Ureter (tissue), 1 donor: ENCODE measurements around the gene SSR1. TPM values are rescaled to one million over a fixed set of nuclear protein-coding genes. Genes with fewer than 3 reads are reported as not detected.
"Not testable (repeated sequence)": the region's sequence is repeated elsewhere in the genome, so short reads cannot be mapped to it uniquely, and the experiment has no call there.

ENCODE experiments used
- DNase-seq: peaks from one replicate; pipeline ENCODE4 v3.0.0-alpha.2; 2020; ENCODE audit warnings: low spot score
- total RNA-seq: library from RNA; stranded (reverse); gene quantifications from one replicate; pipeline ENCODE4 v1.2.4, GENCODE V29; 2023
- donor health status: DM: yes; HTN: yes; CAD: no.

SSR1 gene
- total RNA-seq, 1 donor from 2014 or later = 116 TPM

GRCh38 chr6:7282097-7282906 is 30.7 kb downstream of the SSR1 start:
- no peak for DNase-seq

GRCh38 chr6:7276199-7276524 is 36.8 kb downstream of the SSR1 start:
- DNase-seq = no peak

GRCh38 chr6:7274525-7274924 is 38.5 kb downstream of the SSR1 start:
- DNase-seq = not testable (repeated sequence)

GRCh38 chr6:7273709-7274108 is 39.3 kb downstream of the SSR1 start:
- no peak for DNase-seq

- no peak for DNase-seq
These were observed 41.8 kb downstream of the SSR1 start for GRCh38 chr6:7271205-7271534.

GRCh38 chr6:7270320-7271204 is 42.4 kb downstream of the SSR1 start:
- no peak for DNase-seq

GRCh38 chr6:7269816-7270215 is 43.2 kb downstream of the SSR1 start:
- no peak for DNase-seq

GRCh38 chr6:7268816-7269555 is 44.0 kb downstream of the SSR1 start:
- no peak for DNase-seq

- DNase-seq = no peak
These were observed 44.6 kb downstream of the SSR1 start for GRCh38 chr6:7268362-7268761.

- peak; percentile 91 for DNase-seq
These were observed 45.4 kb downstream of the SSR1 start for GRCh38 chr6:7267466-7268091.

- DNase-seq = no peak
These were observed 45.9 kb downstream of the SSR1 start for GRCh38 chr6:7267071-7267465.

GRCh38 chr6:7265385-7265726 is 47.6 kb downstream of the SSR1 start:
- DNase-seq = not testable (repeated sequence)

GRCh38 chr6:7264686-7265384 is 48.2 kb downstream of the SSR1 start:
- peak; percentile 17 for DNase-seq

- DNase-seq = peak; percentile 35
These were observed 49.0 kb downstream of the SSR1 start for GRCh38 chr6:7264041-7264440.

GRCh38 chr6:7263519-7263805 is 49.5 kb downstream of the SSR1 start:
- not testable (repeated sequence) for DNase-seq

- DNase-seq = no peak
These were observed 50.1 kb downstream of the SSR1 start for GRCh38 chr6:7262746-7263518.

- no peak for DNase-seq
These were observed 51.0 kb downstream of the SSR1 start for GRCh38 chr6:7261852-7262461.

GRCh38 chr6:7261032-7261841 is 51.8 kb downstream of the SSR1 start:
- peak; percentile 85 for DNase-seq

- no peak for DNase-seq
These were observed 52.5 kb downstream of the SSR1 start for GRCh38 chr6:7260291-7261031.
